HepG2 (cell line): ENCODE measurements around the gene LIFR. TPM values are rescaled to one million over a fixed set of nuclear protein-coding genes. Genes with fewer than 3 reads are reported as not detected.

Source experiments
- ATAC-seq: fragments of 200-7000 bp; cut with Tn5 transposase; 3 replicates; pipeline ENCODE4 v1.9.1; 2020; ENCODE audit warnings: mild to moderate bottlenecking, moderate library complexity
- BruUV-seq: library from RNA; stranded (reverse); fragments of 400-500 nt; replicated peaks from 2 replicates; lab custom pipeline; 2021; lab: Mats Ljungman, UMichigan
- CTCF ChIA-PET: fragments of 300-600 bp; formaldehyde crosslinking; extraction: SDS; loops from one replicate; lab custom pipeline; 2021; ENCODE audit warnings: low total read pairs, inconsistent platforms, low intra/inter-chr PET ratio; lab: Yijun Ruan, JAX
- POLR2A ChIA-PET: fragments of 350-600 bp; sonication (Branson Sonifier 250); formaldehyde crosslinking; loops from one replicate; lab custom pipeline; 2020; ENCODE audit warnings: antibody characterized with exemption, inconsistent platforms; lab: Yijun Ruan, JAX
- DNase-seq: peaks from one replicate; pipeline ENCODE4 v3.0.0-alpha.2; 2015; ENCODE audit warnings: low spot score
- FAIRE-seq: peaks from 3 replicates; lab custom pipeline; 2011; peaks lifted over from hg19 to GRCh38; lab: Jason Lieb, UNC
- H2AFZ ChIP-seq: one replicate; pipeline ENCODE4 v1.6.1; 2011; ENCODE audit warnings: low read length, inconsistent platforms
- H3K27ac ChIP-seq: fragments of 300-600 bp; 3 replicates; pipeline ENCODE4 v1.8.0; 2011; ENCODE audit warnings: mixed run types, mild to moderate bottlenecking, mixed read lengths, low read length, inconsistent platforms; ENCODE audit not compliant: insufficient read depth; ENCODE audit errors: extremely low read length
- H3K27me3 ChIP-seq, 2 experiments: fragments of 200-600 bp in 1 of 2; 2 replicates in 1 of 2; 3 replicates in 1 of 2; pipeline versions ENCODE4 v1.6.0 to v1.8.0; 2011; ENCODE audit warnings: low read length in 2 of 2, mild to moderate bottlenecking in 2 of 2, moderate library complexity in 2 of 2, inconsistent platforms in 1 of 2; ENCODE audit not compliant: insufficient read depth in 2 of 2, control insufficient read depth in 1 of 2
- H3K36me3 ChIP-seq, 2 experiments: fragments of 200-600 bp in 1 of 2; replicated peaks in 1 of 2; 2 replicates in 1 of 2; 3 replicates in 1 of 2; pipeline versions ENCODE4 v1.5.1 to v1.8.0; 2011; ENCODE audit warnings: low read length in 2 of 2, inconsistent platforms in 1 of 2; ENCODE audit not compliant: insufficient read depth in 2 of 2, control insufficient read depth in 1 of 2
- H3K4me1 ChIP-seq: 2 replicates; pipeline ENCODE4 v1.5.1; 2012; ENCODE audit warnings: low read length, inconsistent platforms; ENCODE audit not compliant: insufficient read depth
- H3K4me2 ChIP-seq: 2 replicates; pipeline ENCODE4 v1.6.0; 2011; ENCODE audit warnings: low read depth, low read length, inconsistent platforms
- H3K4me3 ChIP-seq, 3 experiments: fragments of 200-600 bp in 1 of 3; sonication (generic), shearing (Covaris generic) in 1 of 3; replicated peaks in 1 of 3; 2 replicates each; pipeline ENCODE4 v1.5.1; 2011 to 2016; ENCODE audit warnings: low read length in 3 of 3, inconsistent platforms in 2 of 3, low read depth in 2 of 3, mild to moderate bottlenecking in 2 of 3, control low read depth in 1 of 3, mixed read lengths in 1 of 3; ENCODE audit not compliant: insufficient read depth in 1 of 3
- H3K79me2 ChIP-seq: one replicate; pipeline ENCODE4 v1.6.1; 2011; ENCODE audit warnings: low read length, inconsistent platforms; ENCODE audit not compliant: insufficient read depth
- H3K9ac ChIP-seq: 2 replicates; pipeline ENCODE4 v1.6.0; 2011; ENCODE audit warnings: mild to moderate bottlenecking, low read depth, low read length, inconsistent platforms; ENCODE audit not compliant: insufficient read depth
- H3K9me3 ChIP-seq: 2 replicates; pipeline ENCODE4 v1.5.1; 2012; ENCODE audit warnings: mild to moderate bottlenecking, low read length
- H4K20me1 ChIP-seq: 2 replicates; pipeline ENCODE4 v1.6.0; 2011; ENCODE audit warnings: inconsistent platforms, mild to moderate bottlenecking, low read length, moderate library complexity; ENCODE audit not compliant: insufficient read depth
- ELF4 ChIP-seq: sonication (generic); formaldehyde crosslinking; IDR thresholded peaks from 2 replicates; pipeline ENCODE4 v1.5.0; 2020; ENCODE audit warnings: missing genetic modification reagents, mild to moderate bottlenecking, moderate library complexity, borderline replicate concordance
- GPBP1L1 ChIP-seq: sonication (generic); formaldehyde crosslinking; IDR thresholded peaks from 2 replicates; pipeline ENCODE4 v1.5.0; 2020; ENCODE audit warnings: mild to moderate bottlenecking, missing genetic modification reagents
- NFAT5 ChIP-seq: sonication (generic); formaldehyde crosslinking; IDR thresholded peaks from 2 replicates; pipeline ENCODE4 v1.4.0; 2020; ENCODE audit warnings: missing genetic modification reagents
- YEATS4 ChIP-seq: sonication (generic); formaldehyde crosslinking; IDR thresholded peaks from 2 replicates; pipeline ENCODE4 v1.4.0; 2020; ENCODE audit warnings: missing genetic modification reagents, borderline replicate concordance
- ZBTB4 ChIP-seq: sonication (generic); formaldehyde crosslinking; IDR thresholded peaks from 2 replicates; pipeline ENCODE4 v1.4.0; 2020; ENCODE audit warnings: missing genetic modification reagents, mild to moderate bottlenecking, borderline replicate concordance
- ZNF367 ChIP-seq: sonication (generic); formaldehyde crosslinking; IDR thresholded peaks from 2 replicates; pipeline ENCODE4 v1.4.0; 2020; ENCODE audit warnings: missing genetic modification reagents, borderline replicate concordance
- ZNF547 ChIP-seq: sonication (generic); formaldehyde crosslinking; IDR thresholded peaks from 2 replicates; pipeline ENCODE4 v1.5.1; 2020; ENCODE audit warnings: mild to moderate bottlenecking, missing genetic modification reagents
- ZNF674 ChIP-seq: sonication (generic); formaldehyde crosslinking; IDR thresholded peaks from 2 replicates; pipeline ENCODE4 v1.5.0; 2020; ENCODE audit warnings: low read depth, mild to moderate bottlenecking, missing genetic modification reagents
- WGBS: methylation state at CpG from one replicate; pipeline ENCODE4 v1.1.6; 2017; ENCODE audit warnings: low lambda C conversion rate; 5-methylcytosine and 5-hydroxymethylcytosine counted together
- in situ Hi-C: cut with HindIII; loops from 2 replicates; pipeline ENCODE4 v1.10.0; 2017; ENCODE audit warnings: low pct_unique_long_range_greater_than_20kb; ENCODE audit not compliant: extremely low pct_ligation_motif_present
- intact Hi-C: fragments of 100-400 bp; cut with micrococcal nuclease; formaldehyde crosslinking; loops from one replicate; pipeline ENCODE4 v1.10.0; 2022; ENCODE audit not compliant: unreplicated experiment
- polyA plus RNA-seq, 8 experiments: library from polyadenylated mRNA; depleted of rRNA in 3 of 8; stranded (reverse) in 7 of 8; unstranded in 1 of 8; fragments of >200 nt; fragmentation: Illumina TruSeq in 4 of 8; extraction: Trizol in 4 of 8; gene quantifications; 2 replicates each; pipeline versions ENCODE4 v1.2.1 to v1.2.3, GENCODE V29; 2011 to 2016; ENCODE audit warnings: low read depth in 4 of 8, missing spikeins in 1 of 8, mixed read lengths in 1 of 8; ENCODE audit not compliant: insufficient read depth in 1 of 8
- total RNA-seq, 5 experiments: library from RNA; depleted of rRNA; stranded (reverse); fragments of >200 nt; fragmentation: Illumina TruSeq; extraction: Trizol; gene quantifications; 2 replicates each; pipeline ENCODE4 v1.2.3, GENCODE V29; 2016; ENCODE audit warnings: low read depth in 1 of 5

LIFR gene
- total and polyA plus RNA-seq, 2 of the 13 experiments (the other 11 are each of a cell fraction or from before 2014, with no cell fraction given), result 6.3 to 25.2 TPM

GRCh38 chr5:38458174-38458573 is 98.3 kb downstream of the LIFR start (continued):
- no peak for TF ChIP-seq ZNF367 (CRISPR knock-in tag)

DNA sequence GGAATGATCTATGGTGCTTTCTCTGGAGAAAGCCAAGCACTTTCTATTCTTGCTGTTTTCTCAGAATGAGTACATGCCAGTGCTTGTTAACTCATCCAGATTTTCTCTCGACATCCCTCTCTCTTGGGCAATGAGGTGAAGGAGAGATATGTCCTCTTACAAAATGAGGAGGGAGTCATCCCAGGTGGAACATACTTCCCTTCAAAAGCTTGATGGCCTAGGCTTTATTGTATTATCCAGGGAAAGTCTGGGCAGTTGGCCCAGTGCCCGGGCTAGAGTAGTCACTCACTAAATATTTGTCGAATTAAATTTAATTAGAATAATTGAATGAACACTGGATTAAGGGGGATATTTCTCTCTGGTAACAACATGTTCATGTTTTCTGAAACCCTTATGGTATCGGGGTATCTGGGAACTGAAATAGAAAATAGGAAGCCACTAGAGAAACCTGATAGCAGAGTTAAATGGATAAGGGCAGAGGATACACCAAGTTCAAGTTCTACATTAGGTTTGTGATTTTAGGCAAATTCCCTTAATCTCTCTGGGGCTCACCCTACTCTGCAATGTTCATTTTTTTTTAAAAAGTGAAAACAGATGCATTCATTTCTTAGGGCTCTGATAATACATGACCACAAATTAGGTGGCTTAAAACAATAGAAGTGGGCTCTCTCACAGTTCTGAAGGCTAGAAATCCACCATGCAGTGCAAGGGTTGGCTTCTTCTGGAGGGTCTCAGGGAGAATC is 99.6 kb downstream of the LIFR start:
- FAIRE-seq, result no peak
- in situ Hi-C loops, result no loop called here
- H3K27me3 ChIP-seq, result peaks cover 2 to 29% of the 10 kb centered on the region in 2 experiments; a peak in 4 of 5 replicates
- no peak overlapping the region for H3K9ac ChIP-seq
- no peaks in the 10 kb centered on the region for H3K79me2 ChIP-seq
- no TSS peak for BruUV-seq
- H3K9me3 ChIP-seq, result no peaks in the 10 kb centered on the region
- no peak for DNase-seq
- 55% methylated on average over 4 of the region's 4 CpGs for WGBS
- H3K27ac ChIP-seq, result no peak overlapping the region
- POLR2A ChIA-PET, result no interaction called here
- H4K20me1 ChIP-seq, result no peaks in the 10 kb centered on the region
- ATAC-seq, result no peak
- CTCF ChIA-PET, result no interaction called here
- no peak overlapping the region for H3K4me3 ChIP-seq
- no peaks in the 10 kb centered on the region for H3K36me3 ChIP-seq
- intact Hi-C loops, result no loop called here
- H2AFZ ChIP-seq, result no peak overlapping the region
- H3K4me2 ChIP-seq, result no peak overlapping the region
- H3K4me1 ChIP-seq, result no peaks in the 10 kb centered on the region
- no peak for TF ChIP-seq ZNF674 (CRISPR knock-in tag)
- no peak for TF ChIP-seq ZBTB4 (CRISPR knock-in tag)
- no peak for TF ChIP-seq YEATS4
- TF ChIP-seq ZNF547, result no peak
- no peak for TF ChIP-seq ELF4 (CRISPR knock-in tag)
- no peak for TF ChIP-seq GPBP1L1
- no peak for TF ChIP-seq NFAT5 (CRISPR knock-in tag)
